GM19239 (cell line): ENCODE measurements around the gene FGD6.
"Not testable (repeated sequence)": the region's sequence is repeated elsewhere in the genome, so short reads cannot be mapped to it uniquely, and the experiment has no call there.

Source experiments
- DNase-seq: peaks from one replicate; pipeline ENCODE4 v3.0.0; 2011; ENCODE audit warnings: low spot score; ENCODE audit not compliant: insufficient read length
- FAIRE-seq: peaks from 2 replicates; lab custom pipeline; 2011; peaks lifted over from hg19 to GRCh38; lab: Jason Lieb, UNC

Gene FGD6

GRCh38 chr12:95237315-95237714 is 20.0 kb upstream of the FGD6 start:
- DNase-seq (no peak), FAIRE-seq (no peak)

DNA sequence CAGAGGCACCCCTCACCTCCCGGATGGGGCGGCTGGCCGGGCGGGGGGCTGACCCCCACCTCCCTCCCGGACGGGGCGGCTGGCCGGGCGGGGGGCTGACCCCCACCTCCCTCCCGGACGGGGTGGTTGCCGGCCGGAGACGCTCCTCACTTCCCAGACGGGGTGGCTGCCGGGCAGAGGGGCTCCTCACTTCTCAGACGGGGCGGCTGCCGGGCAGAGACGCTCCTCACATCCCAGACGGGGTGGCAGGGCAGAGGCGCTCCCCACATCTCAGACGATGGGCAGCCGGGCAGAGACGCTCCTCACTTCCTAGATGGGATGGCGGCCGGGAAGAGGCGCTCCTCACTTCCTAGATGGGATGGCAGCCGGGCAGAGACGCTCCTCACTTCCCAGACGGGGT is 18.4 kb upstream of the FGD6 start:
- not testable (repeated sequence) for DNase-seq, FAIRE-seq

DNA sequence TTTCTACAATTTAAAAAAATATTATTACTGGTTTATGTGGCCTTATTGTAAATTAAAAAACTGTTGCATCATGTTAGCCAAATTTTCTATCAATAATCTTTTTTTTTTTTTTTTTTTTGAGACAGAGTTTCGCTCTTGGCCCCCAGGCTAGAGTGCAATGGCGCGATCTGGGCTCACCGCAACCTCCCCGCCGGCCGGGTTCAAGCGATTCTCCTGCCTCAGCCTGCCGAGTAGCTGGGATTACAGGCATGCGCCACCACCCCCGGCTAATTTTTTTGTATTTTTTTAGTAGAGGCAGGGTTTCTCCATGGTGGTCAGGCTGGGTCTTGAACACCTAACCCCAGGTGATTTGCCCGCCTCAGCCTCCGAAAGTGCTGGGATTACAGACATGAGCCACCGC is 16.9 kb upstream of the FGD6 start:
- not testable (repeated sequence) for DNase-seq, FAIRE-seq

DNA sequence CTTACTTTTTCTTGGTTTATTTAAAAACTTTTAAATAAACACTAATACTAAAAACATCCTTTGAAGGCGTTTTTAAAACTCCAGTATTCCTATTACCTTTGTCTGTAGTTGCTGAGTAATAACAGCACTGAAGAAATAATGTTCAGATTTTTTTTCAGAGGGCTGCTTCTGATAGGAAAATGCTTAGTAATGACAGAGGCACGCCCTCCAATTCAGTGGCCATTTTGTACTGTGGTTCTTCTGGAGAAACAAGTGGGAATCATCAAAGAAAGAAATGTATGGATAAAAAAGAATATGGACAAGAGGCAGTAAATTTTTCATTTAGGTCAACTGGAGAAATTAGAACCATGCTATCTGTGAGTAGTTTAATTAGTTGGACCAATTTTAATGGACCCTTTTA is 13.9 kb upstream of the FGD6 start:
- no peak for DNase-seq
- no peak for FAIRE-seq

GRCh38 chr12:95230313-95230712 is 13.0 kb upstream of the FGD6 start:
- FAIRE-seq (no peak), DNase-seq (no peak)

- DNase-seq, result no peak
- FAIRE-seq, result no peak
These were observed 12.4 kb upstream of the FGD6 start for GRCh38 chr12:95229636-95230035.

DNA sequence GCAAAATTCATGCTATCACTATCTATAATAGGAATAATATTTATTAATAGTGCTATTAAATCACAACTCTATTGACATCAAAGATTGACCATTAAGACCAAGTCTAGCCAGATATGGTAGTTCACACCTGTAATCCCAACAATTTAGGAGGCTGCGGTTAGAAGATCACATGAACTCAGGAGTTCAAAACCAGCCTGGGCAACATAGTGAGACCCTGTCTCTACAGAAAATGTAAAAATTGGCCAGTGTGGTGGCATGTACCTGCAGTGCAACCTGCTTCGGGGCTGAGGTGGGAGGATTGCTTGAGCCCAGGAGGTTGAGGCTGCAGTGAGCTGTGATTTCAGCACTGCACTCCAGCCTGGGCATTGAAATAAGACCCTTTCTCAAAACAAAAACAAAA is 11.3 kb upstream of the FGD6 start:
- DNase-seq, result no peak
- FAIRE-seq, result no peak

DNA sequence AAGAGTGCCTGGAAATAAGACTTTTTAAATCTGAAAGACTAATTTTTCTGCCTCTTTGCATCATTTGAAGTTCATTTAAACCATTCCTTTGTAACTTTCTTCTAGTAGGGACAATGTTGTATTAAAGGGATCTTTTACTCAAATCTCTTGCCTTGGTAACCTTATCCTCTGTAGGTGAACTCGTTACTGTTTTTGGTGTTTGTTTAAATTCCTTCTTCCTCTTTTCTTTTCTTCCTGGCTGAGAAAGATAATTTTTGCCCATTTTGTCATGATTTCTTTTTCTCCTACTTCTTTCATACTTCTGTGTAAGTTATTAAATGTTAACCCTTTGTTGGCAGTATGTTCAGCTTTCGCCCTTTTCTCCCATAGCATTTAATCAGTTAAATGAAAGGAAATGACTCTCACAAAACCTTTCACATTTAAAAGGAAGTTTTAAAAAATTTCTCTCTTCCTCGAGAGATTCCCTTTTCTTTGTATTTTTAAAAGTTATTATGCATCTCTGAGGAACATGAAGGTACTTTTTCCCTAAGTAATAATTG is 10.6 kb upstream of the FGD6 start:
- no peak for DNase-seq
- FAIRE-seq, result no peak

GRCh38 chr12:95225645-95226212 is 8.5 kb upstream of the FGD6 start:
- DNase-seq, result no peak
- FAIRE-seq, result no peak

GRCh38 chr12:95224202-95225170 is 7.2 kb upstream of the FGD6 start:
- FAIRE-seq, result no peak
- no peak for DNase-seq

- no peak for DNase-seq
- FAIRE-seq, result no peak
These were observed 3.5 kb upstream of the FGD6 start for GRCh38 chr12:95220726-95221125.

GRCh38 chr12:95220190-95220589 is 2.9 kb upstream of the FGD6 start:
- DNase-seq (no peak), FAIRE-seq (no peak)

DNA sequence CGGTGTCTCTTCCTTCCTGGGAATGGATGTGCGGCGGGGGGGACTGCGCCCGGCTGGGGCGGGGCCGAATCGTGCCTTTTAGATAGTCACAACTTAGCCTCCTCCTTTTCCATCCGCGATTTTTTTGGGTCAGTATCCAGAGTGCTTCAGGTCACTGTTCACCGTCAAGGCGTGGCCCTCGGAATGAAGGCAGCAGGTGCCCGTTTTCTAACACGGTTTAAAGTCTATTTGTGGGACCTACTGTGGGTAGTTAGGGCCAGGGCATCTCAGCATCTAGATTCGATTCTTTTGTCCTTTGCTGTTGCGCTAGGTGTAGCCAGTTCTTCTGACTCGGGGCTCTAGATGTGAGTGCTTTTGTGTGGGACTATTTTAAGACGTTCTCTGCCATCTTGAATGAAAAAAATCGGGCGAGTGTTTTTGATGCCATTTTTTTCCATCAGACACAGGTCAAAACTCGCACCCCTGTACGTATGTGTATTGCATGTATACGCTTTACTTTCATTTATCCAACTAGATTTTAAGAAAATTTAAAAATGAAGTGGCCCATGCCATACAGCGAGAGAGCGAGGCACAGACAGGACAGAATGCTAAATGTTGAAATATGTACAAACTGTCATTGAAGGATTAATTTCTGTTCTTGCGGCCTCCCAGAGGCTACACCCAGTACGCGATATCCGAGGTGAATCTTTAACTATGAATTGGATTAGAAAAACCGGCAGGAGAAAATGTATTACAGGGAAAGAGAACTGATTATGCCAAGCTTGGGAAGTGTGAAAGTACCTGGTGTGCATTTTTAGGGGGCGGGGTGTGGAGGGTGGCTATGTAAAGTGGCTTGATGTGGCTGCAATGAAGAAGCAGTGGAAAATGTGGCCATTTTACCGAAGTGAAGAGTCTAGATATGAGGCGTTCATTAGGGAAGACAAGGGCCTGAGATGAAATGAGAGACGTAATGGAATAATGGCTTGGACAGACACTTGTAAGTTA is 1.2 kb upstream of the FGD6 start:
- FAIRE-seq, result peak; percentile 93
- DNase-seq, result no peak

DNA sequence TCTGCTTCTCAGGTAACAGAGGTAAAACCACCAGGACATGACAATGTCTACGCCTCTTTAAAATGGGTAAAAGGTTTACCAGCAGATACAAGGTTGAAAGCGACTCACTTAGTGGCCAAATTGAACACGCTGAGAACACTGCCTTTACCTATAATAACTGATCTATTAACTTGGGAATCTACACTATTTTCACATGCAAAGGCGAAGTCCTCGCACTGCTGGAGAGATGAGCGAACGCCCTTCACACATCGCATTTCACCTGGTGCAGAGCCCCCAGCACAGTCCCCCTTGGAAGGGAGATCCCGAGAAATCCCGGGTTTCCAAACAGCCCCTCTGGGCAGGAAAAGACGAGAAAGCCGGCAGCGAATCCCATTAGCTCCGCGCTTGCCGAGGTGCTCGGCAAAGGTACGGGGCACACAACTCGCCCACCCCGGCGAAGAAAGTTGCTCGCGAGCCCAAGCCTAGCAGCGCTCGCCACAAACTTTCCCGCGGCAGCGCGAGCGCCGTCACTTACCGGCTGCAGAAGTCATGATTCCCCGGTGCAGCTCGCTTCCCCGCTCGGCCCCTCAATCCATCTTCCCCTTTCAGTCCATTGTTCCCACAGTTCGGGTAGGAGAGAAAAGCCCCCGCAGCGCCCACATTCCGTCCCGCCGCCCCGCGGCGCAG is 423 bp downstream of the FGD6 start:
- DNase-seq (no peak), FAIRE-seq (no peak)

GRCh38 chr12:95215949-95216348 is 1.3 kb downstream of the FGD6 start:
- no peak for DNase-seq
- FAIRE-seq, result peak; percentile 82

GRCh38 chr12:95214466-95214865 is 2.8 kb downstream of the FGD6 start:
- DNase-seq (no peak), FAIRE-seq (no peak)

GRCh38 chr12:95213928-95214327 is 3.3 kb downstream of the FGD6 start:
- no peak for FAIRE-seq
- DNase-seq, result no peak

GRCh38 chr12:95213119-95213518 is 4.1 kb downstream of the FGD6 start:
- DNase-seq (no peak), FAIRE-seq (no peak)

DNA sequence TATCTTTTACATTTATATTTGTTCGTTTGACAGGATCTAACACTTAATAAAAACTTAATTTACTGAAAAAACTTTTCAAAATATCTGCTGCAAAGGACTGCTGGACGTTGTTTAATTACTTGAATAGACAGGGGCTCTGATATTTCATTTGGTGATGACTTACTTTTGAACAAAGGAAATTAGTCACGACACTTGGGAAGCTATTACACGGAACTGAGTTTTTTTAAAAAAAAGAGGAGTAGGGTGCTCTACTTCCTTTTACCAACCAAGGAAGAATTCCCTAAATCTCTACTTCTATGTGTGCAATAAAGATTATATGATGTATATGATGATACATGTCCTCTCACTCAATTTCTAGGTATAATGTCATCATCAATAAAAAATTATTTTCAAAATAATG is 4.7 kb downstream of the FGD6 start:
- DNase-seq (no peak), FAIRE-seq (no peak)

GRCh38 chr12:95208678-95209077 is 8.6 kb downstream of the FGD6 start:
- no peak for FAIRE-seq

More at GRCh38 chr12:95208678-95209077, 8.6 kb downstream of the FGD6 start:
- no peak for DNase-seq
